SU-DHL-6 (cell line): ENCODE results near the gene SUCLG2.

Source experiments
- H2AFZ ChIP-seq: fragments of 200-600 bp; sonication (generic); 2 replicates; pipeline ENCODE4 v1.6.1; 2014; ENCODE audit warnings: low read depth, mild to moderate bottlenecking, moderate library complexity, mixed read lengths, antibody characterized with exemption, low read length; ENCODE audit not compliant: severe bottlenecking
- H3F3A ChIP-seq: fragments of 200-600 bp; shearing (Covaris generic); 2 replicates; pipeline ENCODE4 v1.6.0; 2016; ENCODE audit warnings: antibody characterized with exemption, mild to moderate bottlenecking; ENCODE audit not compliant: insufficient read depth
- H3K27ac ChIP-seq: fragments of 200-600 bp; sonication (generic); 2 replicates; pipeline ENCODE4 v1.5.1; 2016; ENCODE audit warnings: low read depth, mild to moderate bottlenecking, low read length, moderate library complexity, mixed read lengths
- H3K27me3 ChIP-seq: fragments of 200-600 bp; sonication (generic), shearing (Covaris generic); 2 replicates; pipeline ENCODE4 v1.6.0; 2014; ENCODE audit warnings: mild to moderate bottlenecking, low read length
- H3K36me3 ChIP-seq: fragments of 200-600 bp; sonication (generic); 2 replicates; pipeline ENCODE4 v1.6.1; 2014; ENCODE audit warnings: mild to moderate bottlenecking, low read length, mixed read lengths
- H3K4me2 ChIP-seq: fragments of 300-600, 200-600 bp; shearing (Covaris generic), sonication (generic); 2 replicates; pipeline ENCODE4 v1.6.0; 2014; ENCODE audit warnings: low read length, low read depth, mild to moderate bottlenecking; ENCODE audit not compliant: poor library complexity, severe bottlenecking
- H3K4me3 ChIP-seq: fragments of 200-600 bp; sonication (generic); 2 replicates; pipeline ENCODE4 v1.5.1; 2014; ENCODE audit warnings: antibody characterized with exemption, low read length, mild to moderate bottlenecking, mixed read lengths; ENCODE audit not compliant: insufficient read depth, poor library complexity, severe bottlenecking
- H3K79me2 ChIP-seq: fragments of 200-600 bp; sonication (generic); 2 replicates; pipeline ENCODE4 v1.6.1; 2014; ENCODE audit warnings: mild to moderate bottlenecking, low read length, moderate library complexity; ENCODE audit not compliant: insufficient read depth
- H3K9ac ChIP-seq: fragments of 200-600 bp; sonication (generic); 2 replicates; pipeline ENCODE4 v1.7.0; 2014; ENCODE audit warnings: mild to moderate bottlenecking, low read length
- H3K9me2 ChIP-seq: fragments of 200-600 bp; sonication (generic); replicated peaks from 2 replicates; pipeline ENCODE4 v1.6.1; 2014; ENCODE audit warnings: low read length; ENCODE audit not compliant: insufficient read depth
- H3K9me3 ChIP-seq: fragments of 200-600 bp; sonication (generic); 2 replicates; pipeline ENCODE4 v1.6.1; 2014; ENCODE audit warnings: low read length, mixed read lengths; ENCODE audit not compliant: insufficient read depth
- H4K20me1 ChIP-seq: fragments of 200-600 bp; sonication (generic); 2 replicates; pipeline ENCODE4 v1.6.1; 2014; ENCODE audit warnings: low read depth, mild to moderate bottlenecking, antibody characterized with exemption, low read length, moderate library complexity, mixed read lengths
- EZH2phosphoT487 ChIP-seq: fragments of 200-600 bp; sonication (generic), shearing (Covaris generic); conservative IDR thresholded peaks from 2 replicates; pipeline ENCODE4 v1.6.1; 2018; ENCODE audit warnings: mild to moderate bottlenecking, antibody characterized with exemption, low read length, moderate library complexity, mixed read lengths
- TF ChIP-seq, protein P1 (sequence below): fragments of 200-600 bp; sonication (generic); IDR thresholded peaks from one replicate; pipeline ENCODE4 v1.5.1; 2017; ENCODE audit warnings: antibody characterized with exemption, mild to moderate bottlenecking, low read length, moderate library complexity; ENCODE audit not compliant: insufficient read depth, poor library complexity, severe bottlenecking

The SUCLG2 gene

DNA sequence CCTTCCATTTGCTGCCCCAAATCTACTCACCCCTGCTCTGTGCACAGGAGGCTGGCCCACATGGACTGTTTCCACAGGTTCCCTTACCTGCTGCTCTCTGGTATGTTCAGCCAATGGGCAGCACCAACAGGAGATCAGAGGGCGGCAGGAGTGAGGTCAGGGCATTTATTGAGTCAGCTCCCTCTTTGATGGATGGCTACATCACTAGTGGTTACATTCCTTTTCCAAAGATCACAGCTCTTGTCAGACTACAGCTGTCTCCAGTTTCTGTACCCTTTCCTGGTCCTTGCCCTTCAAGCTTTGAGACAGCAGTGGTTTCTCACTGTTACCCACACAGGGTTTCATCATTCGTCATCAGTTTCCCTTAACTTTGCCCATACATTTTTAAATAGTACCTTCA, 325.1 kb downstream of the SUCLG2 start:
- Histone ChIP-seq H3K27me3 (no peaks in the 10 kb centered on the region), H3K9me3 (no peaks in the 10 kb centered on the region), H3K4me2 (no peak overlapping the region), H3K9me2 (no peaks in the 10 kb centered on the region), H3K36me3 (no peaks in the 10 kb centered on the region), H3F3A (no peaks in the 10 kb centered on the region), H3K4me3 (no peak overlapping the region), H2AFZ (no peak overlapping the region), H3K27ac (no peak overlapping the region), H3K79me2 (no peaks in the 10 kb centered on the region), H4K20me1 (no peaks in the 10 kb centered on the region), H3K9ac (no peak overlapping the region)
- TF ChIP-seq, protein P1, sequence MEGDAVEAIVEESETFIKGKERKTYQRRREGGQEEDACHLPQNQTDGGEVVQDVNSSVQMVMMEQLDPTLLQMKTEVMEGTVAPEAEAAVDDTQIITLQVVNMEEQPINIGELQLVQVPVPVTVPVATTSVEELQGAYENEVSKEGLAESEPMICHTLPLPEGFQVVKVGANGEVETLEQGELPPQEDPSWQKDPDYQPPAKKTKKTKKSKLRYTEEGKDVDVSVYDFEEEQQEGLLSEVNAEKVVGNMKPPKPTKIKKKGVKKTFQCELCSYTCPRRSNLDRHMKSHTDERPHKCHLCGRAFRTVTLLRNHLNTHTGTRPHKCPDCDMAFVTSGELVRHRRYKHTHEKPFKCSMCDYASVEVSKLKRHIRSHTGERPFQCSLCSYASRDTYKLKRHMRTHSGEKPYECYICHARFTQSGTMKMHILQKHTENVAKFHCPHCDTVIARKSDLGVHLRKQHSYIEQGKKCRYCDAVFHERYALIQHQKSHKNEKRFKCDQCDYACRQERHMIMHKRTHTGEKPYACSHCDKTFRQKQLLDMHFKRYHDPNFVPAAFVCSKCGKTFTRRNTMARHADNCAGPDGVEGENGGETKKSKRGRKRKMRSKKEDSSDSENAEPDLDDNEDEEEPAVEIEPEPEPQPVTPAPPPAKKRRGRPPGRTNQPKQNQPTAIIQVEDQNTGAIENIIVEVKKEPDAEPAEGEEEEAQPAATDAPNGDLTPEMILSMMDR = no peak
- TF ChIP-seq EZH2phosphoT487 = no peak

DNA sequence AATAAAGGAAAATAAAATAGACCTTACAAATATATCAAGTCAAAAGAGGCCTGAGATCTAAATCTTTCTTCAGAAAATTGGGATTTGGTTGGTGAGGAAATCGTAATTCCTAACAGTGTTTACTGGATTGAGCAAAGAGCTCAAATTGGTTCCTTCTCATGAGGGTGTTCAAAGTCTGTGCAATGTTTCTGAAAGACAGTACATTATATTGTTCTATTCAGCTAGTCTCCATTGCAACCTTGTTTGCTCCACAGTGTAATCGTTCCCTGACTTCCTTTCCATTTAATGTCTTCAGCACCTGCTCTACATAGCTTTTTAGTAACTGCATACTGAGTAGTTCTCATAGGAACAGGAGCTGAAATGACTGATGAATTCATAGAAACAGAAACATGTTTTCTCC, 326.8 kb downstream of the SUCLG2 start:
- H3K79me2 ChIP-seq = no peaks in the 10 kb centered on the region
- no peak overlapping the region for H2AFZ ChIP-seq
- no peaks in the 10 kb centered on the region for H3K9me3 ChIP-seq
- H3K27me3 ChIP-seq = no peaks in the 10 kb centered on the region
- H3K27ac ChIP-seq = no peak overlapping the region
- no peak overlapping the region for H3K9ac ChIP-seq
- TF ChIP-seq, protein P1 = no peak
- TF ChIP-seq EZH2phosphoT487 = no peak
- no peaks in the 10 kb centered on the region for H3F3A ChIP-seq
- H4K20me1 ChIP-seq = no peaks in the 10 kb centered on the region
- no peaks in the 10 kb centered on the region for H3K9me2 ChIP-seq
- no peak overlapping the region for H3K4me3 ChIP-seq
- no peaks in the 10 kb centered on the region for H3K36me3 ChIP-seq
- H3K4me2 ChIP-seq = no peak overlapping the region

DNA sequence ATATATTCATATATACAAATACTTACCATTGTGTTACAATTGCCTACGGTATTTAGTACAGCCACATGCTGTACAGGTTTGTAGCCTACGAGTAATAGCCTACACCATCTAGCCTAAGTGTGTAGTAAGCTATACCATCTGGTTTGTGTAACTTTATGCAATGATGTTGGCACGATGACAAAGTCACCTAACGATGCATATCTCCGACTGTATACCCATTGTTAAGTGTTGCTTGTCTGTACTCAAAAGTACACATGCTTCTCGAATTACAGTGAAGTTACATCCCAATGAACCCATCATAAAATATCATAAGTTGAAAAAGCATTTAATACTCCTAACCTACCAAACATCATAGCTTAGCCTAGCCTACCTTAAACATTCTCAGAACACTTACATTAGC, 329.2 kb downstream of the SUCLG2 start:
- H3K4me3 ChIP-seq = no peak overlapping the region
- H3K36me3 ChIP-seq = no peaks in the 10 kb centered on the region
- H3K27me3 ChIP-seq = no peaks in the 10 kb centered on the region
- no peaks in the 10 kb centered on the region for H3K9me2 ChIP-seq
- no peak overlapping the region for H3K9ac ChIP-seq
- no peaks in the 10 kb centered on the region for H3K79me2 ChIP-seq
- H3K27ac ChIP-seq = no peak overlapping the region
- no peak for TF ChIP-seq EZH2phosphoT487
- TF ChIP-seq, protein P1 = no peak
- H3K4me2 ChIP-seq = no peak overlapping the region
- no peaks in the 10 kb centered on the region for H4K20me1 ChIP-seq
- H3F3A ChIP-seq = no peaks in the 10 kb centered on the region
- H3K9me3 ChIP-seq = no peaks in the 10 kb centered on the region
- H2AFZ ChIP-seq = no peak overlapping the region
